H54 (cell line): ENCODE results near the gene TRIM10.

Source experiments
- DNase-seq: peaks from one replicate; pipeline ENCODE4 v3.0.0; 2011; ENCODE audit warnings: low spot score, mixed read lengths; ENCODE audit not compliant: insufficient read length
- FAIRE-seq: peaks from 3 replicates; lab custom pipeline; 2011; peaks lifted over from hg19 to GRCh38; lab: Jason Lieb, UNC
- POLR2A ChIP-seq: IDR thresholded peaks from 2 replicates; pipeline ENCODE4 v1.6.1; 2011; ENCODE audit warnings: low read depth, mild to moderate bottlenecking, low read length

Gene TRIM10

GRCh38 chr6:30160785-30161531, at the start of gene TRIM10:
Gene TRIM10, minus strand, starts transcription at chr6:30161211. Its CDS starts 353 bp downstream, at chr6:30160858.
- no peak for FAIRE-seq
- DNase-seq, result no peak
- no peak for TF ChIP-seq POLR2A

- no peak for TF ChIP-seq POLR2A
- FAIRE-seq (no peak), DNase-seq (no peak)
Measured at GRCh38 chr6:30207619-30208295, 46.7 kb upstream of the TRIM10 start.

- TF ChIP-seq POLR2A, result no peak
- FAIRE-seq (no peak), DNase-seq (no peak)
Measured at GRCh38 chr6:30206799-30207618, 46.0 kb upstream of the TRIM10 start.

GRCh38 chr6:30206152-30206551, 45.1 kb upstream of the TRIM10 start:
- DNase-seq, result no peak
- TF ChIP-seq POLR2A, result no peak
- no peak for FAIRE-seq

- DNase-seq, result no peak
- FAIRE-seq, result no peak
Measured at GRCh38 chr6:30204116-30204515, 43.1 kb upstream of the TRIM10 start.

GRCh38 chr6:30202366-30202765, 41.4 kb upstream of the TRIM10 start:
- no peak for TF ChIP-seq POLR2A
- FAIRE-seq (no peak), DNase-seq (no peak)

More at GRCh38 chr6:30204116-30204515, 43.1 kb upstream of the TRIM10 start:
- TF ChIP-seq POLR2A, result no peak

- DNase-seq, result no peak
Measured at GRCh38 chr6:30200551-30201281, 39.7 kb upstream of the TRIM10 start.

GRCh38 chr6:30198166-30199084, 37.4 kb upstream of the TRIM10 start:
- no peak for TF ChIP-seq POLR2A
- DNase-seq, result no peak
- FAIRE-seq, result no peak

More at GRCh38 chr6:30200551-30201281, 39.7 kb upstream of the TRIM10 start:
- no peak for FAIRE-seq
- no peak for TF ChIP-seq POLR2A

GRCh38 chr6:30196376-30196775, 35.4 kb upstream of the TRIM10 start:
- DNase-seq (no peak), FAIRE-seq (no peak)
- no peak for TF ChIP-seq POLR2A

- TF ChIP-seq POLR2A, result no peak
- DNase-seq (no peak), FAIRE-seq (no peak)
Measured at GRCh38 chr6:30195951-30196350, 34.9 kb upstream of the TRIM10 start.

- no peak for DNase-seq
- no peak for TF ChIP-seq POLR2A
- FAIRE-seq, result no peak
Measured at GRCh38 chr6:30194797-30195690, 34.0 kb upstream of the TRIM10 start.
